K562 (cell line): Measurements from ENCODE around the gene ASCC1. TPM values are rescaled to one million over a fixed set of nuclear protein-coding genes. Genes with fewer than 3 reads are reported as not detected.

Experiments
- CTCF ChIP-seq, 3 experiments: IDR thresholded peaks in 2 of 3; conservative IDR thresholded peaks in 1 of 3; 2 replicates each; pipeline ENCODE4 v1.5.1; 2011 to 2012; ENCODE audit warnings: low read length in 3 of 3, mild to moderate bottlenecking in 3 of 3, control low read depth in 2 of 3, improper control_type of control experiment in 1 of 3, inconsistent platforms in 1 of 3, low read depth in 1 of 3, mixed read lengths in 1 of 3, moderate library complexity in 1 of 3; ENCODE audit not compliant: insufficient read depth in 2 of 3
- CXXC5 ChIP-seq: fragments of 250-450 bp; sonication (Bioruptor Pico); IDR thresholded peaks from 2 replicates; pipeline ENCODE4 v1.8.0; 2022; ENCODE audit warnings: inconsistent platforms, mild to moderate bottlenecking, moderate library complexity
- REST ChIP-seq, 2 experiments: fragments of 450-650 bp; formaldehyde crosslinking in 1 of 2; IDR thresholded peaks; 2 replicates each; pipeline versions ENCODE4 v1.4.0 to v1.6.1; 2014 to 2020; ENCODE audit warnings: mild to moderate bottlenecking in 2 of 2, borderline replicate concordance in 1 of 2, low read depth in 1 of 2
- ZBTB12 ChIP-seq: fragments of 250-450 bp; sonication (Bioruptor Pico); IDR thresholded peaks from 2 replicates; pipeline ENCODE4 v1.4.0; 2020
- polyA plus RNA-seq, 8 experiments: library from polyadenylated mRNA; depleted of rRNA in 4 of 8; stranded (reverse) in 5 of 8; unstranded in 3 of 8; fragments of >200 nt; fragmentation: Nextera tagmentation in 2 of 8; fragmentation: Illumina TruSeq in 1 of 8; extraction: Ambion mirVana in 2 of 8; extraction: Trizol in 1 of 8; gene quantifications; 2 replicates each; pipeline versions ENCODE4 v1.2.1 to v1.2.3, GENCODE V29; 2011 to 2014; ENCODE audit warnings: inconsistent platforms in 1 of 8, missing spikeins in 1 of 8
- total RNA-seq, 7 experiments: library from RNA; depleted of rRNA in 6 of 7; stranded (reverse); fragments of >200 nt in 6 of 7; fragmentation: Illumina TruSeq in 2 of 7; extraction: Trizol in 2 of 7; gene quantifications; 2 replicates each; pipeline versions ENCODE4 v1.2.1 to v1.2.3, GENCODE V29; 2011 to 2021; ENCODE audit warnings: low replicate concordance in 1 of 7
- TF ChIP-seq, protein P1 (sequence below): fragments of 450-650 bp; IDR thresholded peaks from 2 replicates; pipeline ENCODE4 v1.6.1; 2016

Gene ASCC1
- total and polyA plus RNA-seq, 9 of the 15 experiments (the other 6 are each of a cell fraction or from before 2014, with no cell fraction given) = 31.7 to 73.3 (median 52.8) TPM

DNA sequence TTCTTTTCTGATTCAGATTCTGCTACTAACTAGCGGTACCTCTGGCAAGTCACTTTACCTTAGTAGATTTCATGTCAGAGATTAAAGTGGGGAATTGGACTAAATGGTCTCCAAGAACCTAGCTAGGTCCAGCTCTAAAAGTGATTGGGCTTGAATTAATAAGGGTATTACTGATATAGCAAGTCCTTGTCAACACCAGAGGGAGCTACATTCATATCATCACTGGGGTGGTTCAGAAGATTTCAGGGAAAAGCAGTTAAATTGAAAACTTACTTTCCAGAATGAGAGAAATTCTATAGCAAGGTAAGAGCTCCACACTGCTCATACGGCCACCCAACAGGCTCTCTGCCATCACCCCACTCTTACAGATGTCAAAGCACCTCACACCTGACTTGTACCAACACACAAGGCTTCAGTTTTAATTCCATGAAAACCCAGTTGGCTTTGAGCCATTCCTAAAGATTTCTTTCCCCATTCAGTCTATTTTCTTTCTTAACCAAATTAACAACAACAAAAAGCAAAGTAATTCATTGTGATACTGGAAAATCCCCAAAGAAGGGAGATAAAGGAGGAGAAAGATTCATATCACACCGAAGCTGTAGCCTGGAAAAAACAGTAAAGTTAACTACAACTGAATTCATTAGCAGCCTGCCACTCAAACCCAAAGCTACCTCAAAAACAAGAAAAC lies 89.7 kb downstream of the ASCC1 start (continued):
- TF ChIP-seq ZBTB12 (CRISPR knock-in tag) = no peak
- peak; percentile 87 for TF ChIP-seq REST (IDR thresholded peaks at IDR 0.05; ENCODE audit: borderline replicate concordance)
- no peak for TF ChIP-seq REST (CRISPR knock-in tag; IDR thresholded peaks at IDR 0.05; ENCODE audit: low read depth)
- TF ChIP-seq, protein P1, sequence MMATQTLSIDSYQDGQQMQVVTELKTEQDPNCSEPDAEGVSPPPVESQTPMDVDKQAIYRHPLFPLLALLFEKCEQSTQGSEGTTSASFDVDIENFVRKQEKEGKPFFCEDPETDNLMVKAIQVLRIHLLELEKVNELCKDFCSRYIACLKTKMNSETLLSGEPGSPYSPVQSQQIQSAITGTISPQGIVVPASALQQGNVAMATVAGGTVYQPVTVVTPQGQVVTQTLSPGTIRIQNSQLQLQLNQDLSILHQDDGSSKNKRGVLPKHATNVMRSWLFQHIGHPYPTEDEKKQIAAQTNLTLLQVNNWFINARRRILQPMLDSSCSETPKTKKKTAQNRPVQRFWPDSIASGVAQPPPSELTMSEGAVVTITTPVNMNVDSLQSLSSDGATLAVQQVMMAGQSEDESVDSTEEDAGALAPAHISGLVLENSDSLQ = peak; percentile 87
- TF ChIP-seq CTCF (IDR thresholded peaks at IDR 0.05 in 2 of 3, conservative IDR thresholded peaks at IDR 0.05 in 1 of 3; ENCODE audit: insufficient read depth in 2 of 3, low read depth in 1 of 3, low read length in 3 of 3) = peak; percentile 47 to 82 (median 58); a peak in 5 of 6 replicates
- TF ChIP-seq CXXC5 (CRISPR knock-in tag) = 0 out of 2 replicates have a peak, but pooled peaks have one; percentile 12
